Smooth muscle cell of the pulmonary artery (primary cell): ENCODE results near the gene RETNLB. TPM values are rescaled to one million over a fixed set of nuclear protein-coding genes. Genes with fewer than 3 reads are reported as not detected.

ENCODE experiments used
- total RNA-seq: library from RNA; depleted of rRNA; stranded (reverse); fragments of >200 nt; gene quantifications from 2 replicates; pipeline ENCODE4 v1.2.3, GENCODE V29; 2014

Gene RETNLB, protein sequence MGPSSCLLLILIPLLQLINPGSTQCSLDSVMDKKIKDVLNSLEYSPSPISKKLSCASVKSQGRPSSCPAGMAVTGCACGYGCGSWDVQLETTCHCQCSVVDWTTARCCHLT
- total RNA-seq = not detected in 2 replicates

DNA sequence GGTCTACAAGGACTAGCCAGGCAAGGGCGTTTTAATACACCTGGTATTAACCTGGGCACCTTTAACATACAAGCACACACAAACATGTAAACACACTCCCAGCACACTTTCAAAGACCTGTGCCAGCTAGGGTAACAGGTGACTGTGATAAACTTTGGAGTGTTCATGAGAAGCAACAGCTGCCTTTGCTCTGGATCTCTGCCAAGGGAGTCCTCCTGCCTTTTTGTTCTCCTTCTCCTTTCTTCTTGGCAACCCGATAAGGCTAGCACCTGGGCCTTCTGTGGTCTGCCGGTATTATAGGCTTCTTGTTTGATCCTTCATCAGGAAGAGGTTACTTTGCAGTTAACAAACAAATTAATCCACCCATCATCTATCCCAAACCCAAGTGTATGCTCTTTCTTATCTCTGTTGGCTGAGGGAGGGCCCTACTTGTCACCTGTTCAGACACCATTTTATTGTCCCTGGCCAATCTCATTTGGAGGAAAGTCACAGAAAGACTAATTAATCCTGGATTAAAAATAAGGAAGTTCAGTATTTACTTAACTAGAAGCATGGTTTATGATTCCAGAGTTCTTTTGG lies at the start of gene RETNLB:
TSS of gene RETNLB (minus strand) at position 7 of the 579 bp plus-strand sequence. CDS start 225 bp downstream, outside the sequence.

Other genes starting within 250 kb of the RETNLB start
- 0.33 and 2.3 TPM in 2 replicates for gene MYH15, start 246.8 kb downstream of the RETNLB start, total RNA-seq
- 6.2 and 9.8 TPM in 2 replicates for gene CIP2A, start 168.0 kb downstream of the RETNLB start, total RNA-seq
- 8.8 and 13.6 TPM in 2 replicates for gene DZIP3, start 167.7 kb downstream of the RETNLB start, total RNA-seq
- gene TRAT1, start 65.4 kb upstream of the RETNLB start, total RNA-seq = not detected in 2 replicates
- not detected in 2 replicates for gene GUCA1C, start 196.5 kb upstream of the RETNLB start, total RNA-seq